Skin of body (tissue), 2 donors: ENCODE measurements around the gene CDHR2. TPM values are rescaled to one million over a fixed set of nuclear protein-coding genes. Genes with fewer than 3 reads are reported as not detected.
A peak's percentile ranks its signal among the peaks of the same experiment; 100 is the strongest.

Source experiments
- DNase-seq: peaks from one replicate; lab custom pipeline; 2025; lab: John Stamatoyannopoulos, UW
- total RNA-seq: library from RNA; depleted of rRNA; stranded (reverse); fragments of >200 nt; gene quantifications from one replicate; pipeline ENCODE4 v1.2.3, GENCODE V29; 2014

Gene CDHR2
- total RNA-seq, 1 donor from 2014 or later = not detected

- peak; percentile 5 for DNase-seq
Measured at GRCh38 chr5:176619203-176619568, 70.0 kb downstream of the CDHR2 start.

GRCh38 chr5:176619569-176620332, 70.6 kb downstream of the CDHR2 start:
- no peak for DNase-seq

GRCh38 chr5:176620333-176620981, 71.3 kb downstream of the CDHR2 start:
- DNase-seq = no peak

- DNase-seq = no peak
Measured at GRCh38 chr5:176621661-176622079, 72.5 kb downstream of the CDHR2 start.

- no peak for DNase-seq
Measured at GRCh38 chr5:176624142-176624541, 75.0 kb downstream of the CDHR2 start.

- no peak for DNase-seq
Measured at GRCh38 chr5:176624938-176625337, 75.8 kb downstream of the CDHR2 start.

- DNase-seq = no peak
Measured at GRCh38 chr5:176625512-176625911, 76.4 kb downstream of the CDHR2 start.

GRCh38 chr5:176625966-176626875, 77.1 kb downstream of the CDHR2 start:
- DNase-seq = no peak

GRCh38 chr5:176626876-176627236, 77.7 kb downstream of the CDHR2 start:
- DNase-seq = no peak

- DNase-seq = no peak
Measured at GRCh38 chr5:176627582-176627981, 78.4 kb downstream of the CDHR2 start.

GRCh38 chr5:176628406-176629228, 79.5 kb downstream of the CDHR2 start:
- no peak for DNase-seq

GRCh38 chr5:176629317-176629852, 80.2 kb downstream of the CDHR2 start:
- DNase-seq = no peak

GRCh38 chr5:176629853-176630680, 80.9 kb downstream of the CDHR2 start, which contains the start of the genes EIF4E1B and SNCB:
Gene EIF4E1B, plus strand, starts transcription at chr5:176630675. Its CDS starts 12,113 bp downstream, at chr5:176642788.
Gene SNCB, minus strand, starts transcription at chr5:176630534. Its CDS starts 880 bp downstream, at chr5:176629654.
- DNase-seq = no peak

- DNase-seq = no peak
Measured at GRCh38 chr5:176630681-176631222, 81.6 kb downstream of the CDHR2 start.

GRCh38 chr5:176631383-176632200, 82.5 kb downstream of the CDHR2 start:
- no peak for DNase-seq

- no peak for DNase-seq
Measured at GRCh38 chr5:176632745-176633144, 83.6 kb downstream of the CDHR2 start.

- no peak for DNase-seq
Measured at GRCh38 chr5:176633598-176633997, 84.5 kb downstream of the CDHR2 start.

GRCh38 chr5:176636426-176636825, 87.3 kb downstream of the CDHR2 start:
- no peak for DNase-seq

- no peak for DNase-seq
Measured at GRCh38 chr5:176637556-176637955, 88.4 kb downstream of the CDHR2 start.
